ENCODE results near the gene MAGEE1. TPM values are rescaled to one million over a fixed set of nuclear protein-coding genes. Genes with fewer than 3 reads are reported as not detected.

The MAGEE1 gene
- total RNA-seq: 2.0 and 2.2 TPM in 2 replicates

- intact Hi-C loops (cut with micrococcal nuclease): loop anchor here (1.0 to 10.0 kb wide), 2 partner anchors 255 to 1153 kb away; partner anchors contain the start of gene UPRT
Observed at GRCh38 chrX:76427560-76428242, at the start of gene MAGEE1. Gene MAGEE1, plus strand, starts transcription at chrX:76427710. Its CDS starts 221 bp downstream, at chrX:76427931.

- intact Hi-C loops (cut with micrococcal nuclease): no loop called here
Observed at GRCh38 chrX:76398970-76399369, 28.5 kb upstream of the MAGEE1 start.

- intact Hi-C loops (cut with micrococcal nuclease): no loop called here
Observed at GRCh38 chrX:76407795-76408194, 19.7 kb upstream of the MAGEE1 start.

GRCh38 chrX:76420237-76420636 is 7.3 kb upstream of the MAGEE1 start:
- intact Hi-C loops (cut with micrococcal nuclease): loop anchor here (10.0 kb wide), 1 partner anchor 1145 kb away; the partner anchor contains the start of gene UPRT

GRCh38 chrX:76428243-76429130 is 977 bp downstream of the MAGEE1 start:
- intact Hi-C loops (cut with micrococcal nuclease): loop anchor here (10.0 kb wide), 1 partner anchor 1154 kb away; the partner anchor contains the start of gene UPRT

GRCh38 chrX:76433219-76433618 is 5.7 kb downstream of the MAGEE1 start:
- intact Hi-C loops (cut with micrococcal nuclease): no loop called here

- intact Hi-C loops (cut with micrococcal nuclease): no loop called here
Observed at GRCh38 chrX:76434103-76434741, 6.7 kb downstream of the MAGEE1 start.

GRCh38 chrX:76439188-76439587 is 11.7 kb downstream of the MAGEE1 start:
- intact Hi-C loops (cut with micrococcal nuclease): no loop called here

- intact Hi-C loops (cut with micrococcal nuclease): no loop called here
Observed at GRCh38 chrX:76453737-76454406, 26.4 kb downstream of the MAGEE1 start.

- intact Hi-C loops (cut with micrococcal nuclease): no loop called here
Observed at GRCh38 chrX:76454456-76454927, 27.0 kb downstream of the MAGEE1 start.

- intact Hi-C loops (cut with micrococcal nuclease): no loop called here
Observed at GRCh38 chrX:76477353-76477752, 49.8 kb downstream of the MAGEE1 start.
